Left ventricle myocardium inferior (tissue), 1 donor: ENCODE results near the gene NXT1. TPM values are rescaled to one million over a fixed set of nuclear protein-coding genes. Genes with fewer than 3 reads are reported as not detected.

Experiments used
- DNase-seq: peaks from one replicate; pipeline ENCODE4 v3.0.0-alpha.2; 2020
- H3K27ac ChIP-seq: fragments of 200-600 bp; replicated peaks from 2 replicates; pipeline ENCODE4 v1.8.0; 2021
- H3K27me3 ChIP-seq: fragments of 200-600 bp; 2 replicates; pipeline ENCODE4 v1.8.0; 2021; ENCODE audit warnings: low read depth
- H3K36me3 ChIP-seq: fragments of 200-600 bp; 2 replicates; pipeline ENCODE4 v1.8.0; 2021
- H3K4me1 ChIP-seq: fragments of 200-600 bp; 2 replicates; pipeline ENCODE4 v1.8.0; 2021
- H3K4me3 ChIP-seq: fragments of 200-600 bp; 2 replicates; pipeline ENCODE4 v1.8.0; 2021; ENCODE audit warnings: mild to moderate bottlenecking, moderate library complexity
- H3K9me3 ChIP-seq: fragments of 200-600 bp; replicated peaks from 2 replicates; pipeline ENCODE4 v1.8.0; 2021
- CTCF ChIP-seq: fragments of 200-600 bp; IDR thresholded peaks from 2 replicates; pipeline ENCODE4 v1.8.0; 2021; ENCODE audit warnings: antibody characterized with exemption, mild to moderate bottlenecking, borderline replicate concordance
- intact Hi-C: fragments of 100-400 bp; cut with micrococcal nuclease; formaldehyde crosslinking; loops from one replicate; pipeline ENCODE4 v1.11.0; 2022
- total RNA-seq: library from RNA; stranded (reverse); fragmentation: NEBNext Ultra II Directional; extraction: Animal tissue kit (Norgen Biotek cat#: 25700); gene quantifications from one replicate; pipeline ENCODE4 v1.2.1, GENCODE V29; 2021
- donor health status: DM: no; HTN: yes; CAD: no; lungs with severe emphysema.

The NXT1 gene
- total RNA-seq, 1 donor from 2014 or later, result 7.3 TPM

GRCh38 chr20:23375827-23376226, 25.2 kb downstream of the NXT1 start:
- no peaks in the 10 kb centered on the region for H3K9me3 ChIP-seq
- no peak overlapping the region for H3K4me3 ChIP-seq
- no peaks in the 10 kb centered on the region for H3K27me3 ChIP-seq
- H3K36me3 ChIP-seq, result peaks cover 82% of the 10 kb centered on the region
- no peak for DNase-seq
- no peak for TF ChIP-seq CTCF
- intact Hi-C loops, result no loop called here
- H3K27ac ChIP-seq, result no peak overlapping the region
- peaks cover 6% of the 10 kb centered on the region for H3K4me1 ChIP-seq

GRCh38 chr20:23379772-23380171, 29.2 kb downstream of the NXT1 start:
- intact Hi-C loops, result no loop called here
- TF ChIP-seq CTCF, result no peak
- Histone ChIP-seq H3K9me3 (no peaks in the 10 kb centered on the region), H3K27ac (no peak overlapping the region), H3K36me3 (peaks cover 54% of the 10 kb centered on the region), H3K4me1 (peaks cover 2% of the 10 kb centered on the region), H3K4me3 (no peak overlapping the region), H3K27me3 (no peaks in the 10 kb centered on the region)
- DNase-seq, result no peak

GRCh38 chr20:23381876-23382275, 31.3 kb downstream of the NXT1 start:
- no peak for DNase-seq
- Histone ChIP-seq H3K27me3 (no peaks in the 10 kb centered on the region), H3K27ac (no peak overlapping the region), H3K4me1 (peaks cover 20% of the 10 kb centered on the region), H3K36me3 (peaks cover 37% of the 10 kb centered on the region), H3K4me3 (no peak overlapping the region), H3K9me3 (no peaks in the 10 kb centered on the region)
- TF ChIP-seq CTCF, result no peak
- intact Hi-C loops, result no loop called here

- Histone ChIP-seq H3K4me1 (peaks cover 26% of the 10 kb centered on the region), H3K9me3 (no peaks in the 10 kb centered on the region), H3K27ac (no peak overlapping the region), H3K27me3 (no peaks in the 10 kb centered on the region), H3K36me3 (peaks cover 46% of the 10 kb centered on the region), H3K4me3 (no peak overlapping the region)
- no peak for TF ChIP-seq CTCF
- intact Hi-C loops, result no loop called here
- DNase-seq, result no peak
These were observed 35.9 kb downstream of the NXT1 start for GRCh38 chr20:23386304-23387117.

- Histone ChIP-seq H3K27me3 (no peaks in the 10 kb centered on the region), H3K4me1 (peaks cover 26% of the 10 kb centered on the region), H3K4me3 (no peak overlapping the region), H3K9me3 (no peaks in the 10 kb centered on the region), H3K36me3 (peaks cover 49% of the 10 kb centered on the region), H3K27ac (no peak overlapping the region)
- no peak for DNase-seq
- no peak for TF ChIP-seq CTCF
- intact Hi-C loops, result no loop called here
These were observed 36.5 kb downstream of the NXT1 start for GRCh38 chr20:23387118-23387443.
